ENCODE results near the gene TCF4.

TCF4 gene

DNA sequence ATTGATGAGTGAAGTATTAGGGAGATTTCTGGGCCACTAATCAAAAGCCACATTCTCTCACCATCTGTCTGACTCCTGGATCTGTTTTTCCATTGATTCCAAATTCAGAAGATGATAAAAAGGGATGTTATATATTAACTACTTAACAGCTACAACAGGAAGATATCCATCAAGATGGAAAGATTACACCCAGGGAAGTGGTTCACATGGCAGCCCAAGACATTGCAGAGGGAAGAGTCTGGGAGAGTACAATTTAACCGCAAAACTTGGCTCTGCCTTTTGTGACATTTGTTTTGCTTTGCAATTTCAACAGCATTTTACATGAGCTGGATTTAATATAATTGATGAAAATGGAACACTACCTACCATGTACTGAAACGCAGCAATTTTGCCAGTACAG lies 22.5 kb upstream of the TCF4 start (continued):
- TF ChIP-seq, protein P1, sequence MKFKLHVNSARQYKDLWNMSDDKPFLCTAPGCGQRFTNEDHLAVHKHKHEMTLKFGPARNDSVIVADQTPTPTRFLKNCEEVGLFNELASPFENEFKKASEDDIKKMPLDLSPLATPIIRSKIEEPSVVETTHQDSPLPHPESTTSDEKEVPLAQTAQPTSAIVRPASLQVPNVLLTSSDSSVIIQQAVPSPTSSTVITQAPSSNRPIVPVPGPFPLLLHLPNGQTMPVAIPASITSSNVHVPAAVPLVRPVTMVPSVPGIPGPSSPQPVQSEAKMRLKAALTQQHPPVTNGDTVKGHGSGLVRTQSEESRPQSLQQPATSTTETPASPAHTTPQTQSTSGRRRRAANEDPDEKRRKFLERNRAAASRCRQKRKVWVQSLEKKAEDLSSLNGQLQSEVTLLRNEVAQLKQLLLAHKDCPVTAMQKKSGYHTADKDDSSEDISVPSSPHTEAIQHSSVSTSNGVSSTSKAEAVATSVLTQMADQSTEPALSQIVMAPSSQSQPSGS (tag by site-specific recombination; IDR thresholded peaks at IDR 0.05; ENCODE audit: low read depth), result no peak
- TF ChIP-seq KLF7 (tag by site-specific recombination; IDR thresholded peaks at IDR 0.05; ENCODE audit: borderline replicate concordance), result no peak

DNA sequence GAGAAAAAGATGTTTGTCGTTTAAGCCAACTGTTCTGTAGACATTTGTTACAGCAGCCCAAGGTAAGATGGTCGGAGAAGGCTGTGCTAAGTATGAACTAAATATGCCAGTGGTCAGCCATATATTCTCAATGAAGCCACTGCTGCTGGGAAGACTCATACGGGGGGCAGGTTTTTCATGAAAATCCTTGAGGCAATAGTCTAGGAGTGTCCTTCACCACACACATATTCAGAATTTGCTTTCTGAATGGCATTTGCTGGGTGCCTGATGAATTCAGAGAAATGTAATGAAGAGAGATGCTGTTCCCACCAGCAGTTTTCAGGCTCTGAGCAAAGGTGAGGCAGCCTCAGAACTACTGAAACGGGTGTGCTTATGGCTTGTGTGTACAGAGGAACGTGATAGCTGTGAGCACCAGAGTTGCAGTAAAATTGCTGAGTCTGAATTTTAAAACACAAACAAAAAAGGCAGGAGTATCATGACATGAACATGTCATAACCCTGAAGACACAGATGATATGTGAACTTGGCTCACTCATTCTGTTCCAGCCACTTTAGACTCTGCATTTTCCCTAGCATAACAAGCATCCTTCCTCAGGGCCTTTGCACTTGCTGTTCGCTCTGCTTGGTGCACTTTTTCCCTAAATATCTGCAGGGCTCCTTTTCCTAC lies 21.3 kb upstream of the TCF4 start:
- no peak overlapping the region for H3K27ac ChIP-seq (ENCODE audit: extremely low read depth, low read depth, low read length)
- no peaks in the 10 kb centered on the region for H3K36me3 ChIP-seq (ENCODE audit: control insufficient read depth in 2 of 2, insufficient read depth in 1 of 2, low read length in 2 of 2)
- no peak overlapping the region for H3K4me3 ChIP-seq (ENCODE audit: low read depth, low read length)
- no peaks in the 10 kb centered on the region for H3K4me1 ChIP-seq (ENCODE audit: control insufficient read depth, insufficient read depth, low read length)
- no peaks in the 10 kb centered on the region for H3K9me3 ChIP-seq (ENCODE audit: control insufficient read depth, insufficient read depth, low read depth, low read length)
- ChIA-PET POLR2A (no interaction called here), CTCF (no interaction called here)
- no peak for TF ChIP-seq ZNF274 (IDR thresholded peaks at IDR 0.05; ENCODE audit: low read length)
- TF ChIP-seq ZNF274 (tag by site-specific recombination; IDR thresholded peaks at IDR 0.05; ENCODE audit: borderline replicate concordance), result no peak
- peak; percentile 62 for TF ChIP-seq ZNF623 (tag by site-specific recombination; IDR thresholded peaks at IDR 0.05)
- no peak for TF ChIP-seq ZNF521 (tag by site-specific recombination; IDR thresholded peaks at IDR 0.05)

DNA sequence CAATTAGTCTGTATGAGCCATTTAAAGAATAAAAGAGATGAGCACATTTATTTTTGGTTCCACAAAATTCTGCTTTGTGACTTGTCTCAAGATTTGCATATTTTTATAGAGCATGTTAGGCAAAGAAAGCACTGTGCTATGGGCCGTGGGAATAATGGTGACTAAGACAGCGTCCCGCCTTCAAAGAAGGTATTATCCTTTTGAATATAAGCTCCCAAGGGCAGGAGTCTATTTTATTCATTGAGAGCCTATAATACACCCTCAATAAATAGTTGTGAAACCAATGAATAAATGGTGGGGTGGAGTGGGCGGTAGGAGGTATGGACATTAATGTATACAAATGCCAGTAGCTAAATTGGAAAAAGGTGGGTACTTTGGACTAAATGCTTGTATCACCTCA lies 20.5 kb upstream of the TCF4 start:
- Histone ChIP-seq H3K27ac (ENCODE audit: extremely low read depth, low read depth, low read length) (no peak overlapping the region), H3K9me3 (ENCODE audit: control insufficient read depth, insufficient read depth, low read depth, low read length) (no peaks in the 10 kb centered on the region), H3K36me3 (ENCODE audit: control insufficient read depth in 2 of 2, insufficient read depth in 1 of 2, low read length in 2 of 2) (no peaks in the 10 kb centered on the region), H3K4me1 (ENCODE audit: control insufficient read depth, insufficient read depth, low read length) (no peaks in the 10 kb centered on the region), H3K4me3 (ENCODE audit: low read depth, low read length) (no peak overlapping the region)
- CTCF ChIA-PET, result no interaction called here
- TF ChIP-seq ZNF157 (tag by site-specific recombination; IDR thresholded peaks at IDR 0.05), result no peak
- TF ChIP-seq ZBTB48 (tag by site-specific recombination; IDR thresholded peaks at IDR 0.05), result no peak
- TF ChIP-seq, protein P2, sequence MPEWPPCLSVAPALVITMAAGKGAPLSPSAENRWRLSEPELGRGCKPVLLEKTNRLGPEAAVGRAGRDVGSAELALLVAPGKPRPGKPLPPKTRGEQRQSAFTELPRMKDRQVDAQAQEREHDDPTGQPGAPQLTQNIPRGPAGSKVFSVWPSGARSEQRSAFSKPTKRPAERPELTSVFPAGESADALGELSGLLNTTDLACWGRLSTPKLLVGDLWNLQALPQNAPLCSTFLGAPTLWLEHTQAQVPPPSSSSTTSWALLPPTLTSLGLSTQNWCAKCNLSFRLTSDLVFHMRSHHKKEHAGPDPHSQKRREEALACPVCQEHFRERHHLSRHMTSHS (tag by site-specific recombination; IDR thresholded peaks at IDR 0.05), result no peak
- TF ChIP-seq, protein P3, sequence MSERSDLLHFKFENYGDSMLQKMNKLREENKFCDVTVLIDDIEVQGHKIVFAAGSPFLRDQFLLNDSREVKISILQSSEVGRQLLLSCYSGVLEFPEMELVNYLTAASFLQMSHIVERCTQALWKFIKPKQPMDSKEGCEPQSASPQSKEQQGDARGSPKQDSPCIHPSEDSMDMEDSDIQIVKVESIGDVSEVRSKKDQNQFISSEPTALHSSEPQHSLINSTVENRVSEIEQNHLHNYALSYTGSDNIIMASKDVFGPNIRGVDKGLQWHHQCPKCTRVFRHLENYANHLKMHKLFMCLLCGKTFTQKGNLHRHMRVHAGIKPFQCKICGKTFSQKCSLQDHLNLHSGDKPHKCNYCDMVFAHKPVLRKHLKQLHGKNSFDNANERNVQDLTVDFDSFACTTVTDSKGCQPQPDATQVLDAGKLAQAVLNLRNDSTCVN (tag by site-specific recombination; optimal IDR thresholded peaks at IDR 0.05), result no peak
- TF ChIP-seq ZNF37A (tag by site-specific recombination; IDR thresholded peaks at IDR 0.05), result no peak
- TF ChIP-seq ZNF19 (tag by site-specific recombination; IDR thresholded peaks at IDR 0.05; ENCODE audit: low read depth), result no peak
- POLR2A ChIA-PET, result no interaction called here

DNA sequence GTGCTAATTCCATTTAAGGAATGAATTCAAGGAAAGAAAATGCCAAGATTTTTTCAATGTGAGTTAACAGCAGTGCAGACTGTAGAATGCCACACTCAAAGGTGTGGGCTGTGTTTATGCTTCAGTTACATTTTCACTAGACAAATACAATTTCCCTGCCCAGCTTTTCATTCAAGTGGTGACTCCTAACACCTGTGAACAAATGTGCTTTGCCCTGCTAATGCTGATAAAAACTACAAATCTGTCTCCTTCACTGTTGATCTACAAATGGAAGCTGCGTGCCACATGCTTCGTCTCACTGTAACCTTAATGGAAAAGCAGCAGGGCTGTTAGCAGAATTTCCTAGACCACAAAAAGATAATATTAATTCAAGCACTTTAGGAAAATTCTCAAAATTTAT lies 19.8 kb upstream of the TCF4 start:
- no peak overlapping the region for H3K4me3 ChIP-seq (ENCODE audit: low read depth, low read length)
- no peaks in the 10 kb centered on the region for H3K4me1 ChIP-seq (ENCODE audit: control insufficient read depth, insufficient read depth, low read length)
- H3K36me3 ChIP-seq (ENCODE audit: control insufficient read depth in 2 of 2, insufficient read depth in 1 of 2, low read length in 2 of 2), result no peaks in the 10 kb centered on the region
- H3K9me3 ChIP-seq (ENCODE audit: control insufficient read depth, insufficient read depth, low read depth, low read length), result no peaks in the 10 kb centered on the region
- H3K27ac ChIP-seq (ENCODE audit: extremely low read depth, low read depth, low read length), result no peak overlapping the region
- ChIA-PET POLR2A (interaction anchor here (0.6 kb wide), 1 partner anchor 11 kb away, joined by 3 read pairs; no protein-coding TSS in a partner anchor), CTCF (no interaction called here)
- TF ChIP-seq, protein P4, sequence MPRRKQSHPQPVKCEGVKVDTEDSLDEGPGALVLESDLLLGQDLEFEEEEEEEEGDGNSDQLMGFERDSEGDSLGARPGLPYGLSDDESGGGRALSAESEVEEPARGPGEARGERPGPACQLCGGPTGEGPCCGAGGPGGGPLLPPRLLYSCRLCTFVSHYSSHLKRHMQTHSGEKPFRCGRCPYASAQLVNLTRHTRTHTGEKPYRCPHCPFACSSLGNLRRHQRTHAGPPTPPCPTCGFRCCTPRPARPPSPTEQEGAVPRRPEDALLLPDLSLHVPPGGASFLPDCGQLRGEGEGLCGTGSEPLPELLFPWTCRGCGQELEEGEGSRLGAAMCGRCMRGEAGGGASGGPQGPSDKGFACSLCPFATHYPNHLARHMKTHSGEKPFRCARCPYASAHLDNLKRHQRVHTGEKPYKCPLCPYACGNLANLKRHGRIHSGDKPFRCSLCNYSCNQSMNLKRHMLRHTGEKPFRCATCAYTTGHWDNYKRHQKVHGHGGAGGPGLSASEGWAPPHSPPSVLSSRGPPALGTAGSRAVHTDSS (tag by site-specific recombination; IDR thresholded peaks at IDR 0.05), result no peak
- TF ChIP-seq ZNF16 (tag by site-specific recombination; IDR thresholded peaks at IDR 0.05; ENCODE audit: low read depth) (no peak), TRIM28 (IDR thresholded peaks at IDR 0.05; ENCODE audit: borderline replicate concordance, low read length) (no peak), ZNF843 (tag by site-specific recombination; IDR thresholded peaks at IDR 0.05) (no peak), ZNF292 (tag by site-specific recombination; IDR thresholded peaks at IDR 0.05; ENCODE audit: borderline replicate concordance, low read depth) (no peak), ZNF549 (tag by site-specific recombination; IDR thresholded peaks at IDR 0.05) (no peak), ZNF248 (tag by site-specific recombination; IDR thresholded peaks at IDR 0.05) (no peak), ZNF221 (tag by site-specific recombination; IDR thresholded peaks at IDR 0.05; ENCODE audit: borderline replicate concordance) (no peak), ZNF561 (tag by site-specific recombination; IDR thresholded peaks at IDR 0.05; ENCODE audit: borderline replicate concordance) (no peak), ZBTB7A (tag by site-specific recombination; IDR thresholded peaks at IDR 0.05; ENCODE audit: low read depth) (no peak), ZNF184 (tag by site-specific recombination; IDR thresholded peaks at IDR 0.05) (no peak), ZNF776 (tag by site-specific recombination; IDR thresholded peaks at IDR 0.05; ENCODE audit: borderline replicate concordance) (no peak)
- TF ChIP-seq, protein P5, sequence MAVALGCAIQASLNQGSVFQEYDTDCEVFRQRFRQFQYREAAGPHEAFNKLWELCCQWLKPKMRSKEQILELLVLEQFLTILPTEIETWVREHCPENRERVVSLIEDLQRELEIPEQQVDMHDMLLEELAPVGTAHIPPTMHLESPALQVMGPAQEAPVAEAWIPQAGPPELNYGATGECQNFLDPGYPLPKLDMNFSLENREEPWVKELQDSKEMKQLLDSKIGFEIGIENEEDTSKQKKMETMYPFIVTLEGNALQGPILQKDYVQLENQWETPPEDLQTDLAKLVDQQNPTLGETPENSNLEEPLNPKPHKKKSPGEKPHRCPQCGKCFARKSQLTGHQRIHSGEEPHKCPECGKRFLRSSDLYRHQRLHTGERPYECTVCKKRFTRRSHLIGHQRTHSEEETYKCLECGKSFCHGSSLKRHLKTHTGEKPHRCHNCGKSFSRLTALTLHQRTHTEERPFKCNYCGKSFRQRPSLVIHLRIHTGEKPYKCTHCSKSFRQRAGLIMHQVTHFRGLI (tag by site-specific recombination; IDR thresholded peaks at IDR 0.05), result no peak
